GM12878 (cell line): ENCODE results near the gene ABHD15. TPM values are rescaled to one million over a fixed set of nuclear protein-coding genes. Genes with fewer than 3 reads are reported as not detected.

Experiments
- ATAC-seq: fragments of 200-7000 bp; cut with Tn5 transposase; 3 replicates; pipeline ENCODE4 v1.9.1; 2020; ENCODE audit warnings: mild to moderate bottlenecking, moderate library complexity
- BruUV-seq: library from RNA; stranded (reverse); fragments of 400-500 nt; replicated peaks from 2 replicates; lab custom pipeline; 2021; lab: Mats Ljungman, UMichigan
- CTCF ChIA-PET: fragments of 300-600 bp; sonication (Branson Sonifier 250); formaldehyde crosslinking; extraction: SDS; loops from one replicate; lab custom pipeline; 2021; ENCODE audit warnings: inconsistent platforms; lab: Yijun Ruan, JAX
- POLR2A ChIA-PET: fragments of 350-600 bp; formaldehyde crosslinking; extraction: SDS; loops from one replicate; lab custom pipeline; 2021; ENCODE audit warnings: inconsistent platforms; lab: Charles Lee
- RAD21 ChIA-PET: fragments of 300-600 bp; sonication (Branson Sonifier 250); formaldehyde crosslinking; loops from one replicate; lab custom pipeline; 2023; ENCODE audit warnings: antibody characterized with exemption; ENCODE audit not compliant: unreplicated experiment; lab: Charles Lee
- SMC1A ChIA-PET: fragments of 300-600 bp; sonication (Branson Sonifier 250); formaldehyde crosslinking; loops from one replicate; lab custom pipeline; 2023; ENCODE audit not compliant: unreplicated experiment, uncharacterized antibody; lab: Charles Lee
- DNase-seq: peaks from one replicate; pipeline ENCODE4 v3.0.0-alpha.2; 2011; ENCODE audit warnings: low read depth, low spot score
- FAIRE-seq: peaks from 3 replicates; lab custom pipeline; 2011; peaks lifted over from hg19 to GRCh38; lab: Jason Lieb, UNC
- H2AFZ ChIP-seq: 2 replicates; pipeline ENCODE4 v1.6.0; 2011; ENCODE audit warnings: low read depth, low read length, control low read depth; ENCODE audit not compliant: control insufficient read depth
- H3K27ac ChIP-seq: 2 replicates; pipeline ENCODE4 v1.5.1; 2011; ENCODE audit warnings: control low read depth; ENCODE audit not compliant: control insufficient read depth, insufficient read depth
- H3K27me3 ChIP-seq, 2 experiments: replicated peaks in 1 of 2; 2 replicates each; pipeline versions ENCODE4 v1.6.0 to v1.6.1; 2011; ENCODE audit warnings: low read length in 1 of 2; ENCODE audit not compliant: control insufficient read depth in 2 of 2, insufficient read depth in 2 of 2
- H3K36me3 ChIP-seq, 2 experiments: 2 replicates each; pipeline ENCODE4 v1.5.1; 2011; ENCODE audit warnings: low read length in 1 of 2; ENCODE audit not compliant: control insufficient read depth in 2 of 2, insufficient read depth in 2 of 2
- H3K4me1 ChIP-seq: 2 replicates; pipeline ENCODE4 v1.6.1; 2011; ENCODE audit warnings: mild to moderate bottlenecking, low read length, moderate library complexity, mixed read lengths; ENCODE audit not compliant: control insufficient read depth, insufficient read depth
- H3K4me2 ChIP-seq: 2 replicates; pipeline ENCODE4 v1.6.0; 2011; ENCODE audit warnings: control low read depth; ENCODE audit not compliant: control insufficient read depth, insufficient read depth
- H3K4me3 ChIP-seq: fragments of 200-600 bp; sonication (generic); 2 replicates; pipeline ENCODE4 v1.5.1; 2016
- H3K79me2 ChIP-seq: 2 replicates; pipeline ENCODE4 v1.6.0; 2011; ENCODE audit warnings: low read length; ENCODE audit not compliant: control insufficient read depth, insufficient read depth
- H3K9ac ChIP-seq: 2 replicates; pipeline ENCODE4 v1.8.0; 2011; ENCODE audit warnings: low read length, control low read depth, mixed read lengths; ENCODE audit not compliant: control insufficient read depth, insufficient read depth
- H3K9me3 ChIP-seq: replicated peaks from 3 replicates; pipeline ENCODE4 v1.5.1; 2011; ENCODE audit warnings: mild to moderate bottlenecking, low read length; ENCODE audit not compliant: control insufficient read depth, insufficient read depth
- H4K20me1 ChIP-seq: 2 replicates; pipeline ENCODE4 v1.6.0; 2011; ENCODE audit not compliant: control insufficient read depth, insufficient read depth
- BCL11A ChIP-seq: IDR thresholded peaks from 2 replicates; pipeline ENCODE4 v1.6.1; 2011; ENCODE audit warnings: low read depth, low read length
- EED ChIP-seq: sonication (generic); IDR thresholded peaks from 2 replicates; pipeline ENCODE4 v1.6.1; 2016; ENCODE audit warnings: antibody characterized with exemption, low read depth
- FOXM1 ChIP-seq: IDR thresholded peaks from 2 replicates; pipeline ENCODE4 v1.6.1; 2012; ENCODE audit warnings: low read depth, mild to moderate bottlenecking, inconsistent platforms, low read length, moderate library complexity
- POU2F2 ChIP-seq: IDR thresholded peaks from 3 replicates; pipeline ENCODE4 v1.6.1; 2011; ENCODE audit warnings: low read depth, mild to moderate bottlenecking, low read length, borderline replicate concordance
- PRDM15 ChIP-seq: fragments of 450-650 bp; formaldehyde crosslinking; IDR thresholded peaks from 2 replicates; pipeline ENCODE4 v1.4.0; 2020; ENCODE audit warnings: mild to moderate bottlenecking, moderate library complexity
- SKIL ChIP-seq: fragments of 450-650 bp; IDR thresholded peaks from 2 replicates; pipeline ENCODE4 v1.6.1; 2017; ENCODE audit warnings: mild to moderate bottlenecking, low read depth, inconsistent platforms; ENCODE audit not compliant: poor library complexity, severe bottlenecking
- TARDBP ChIP-seq: IDR thresholded peaks from 2 replicates; pipeline ENCODE4 v1.6.1; 2016; ENCODE audit warnings: borderline replicate concordance
- TCF7 ChIP-seq: IDR thresholded peaks from 2 replicates; pipeline ENCODE4 v1.6.1; 2014; ENCODE audit warnings: antibody characterized with exemption, borderline replicate concordance
- USF1 ChIP-seq: IDR thresholded peaks from 2 replicates; pipeline ENCODE4 v1.6.1; 2011; ENCODE audit warnings: borderline replicate concordance, low read depth, mild to moderate bottlenecking, moderate library complexity, mixed read lengths, low read length; ENCODE audit not compliant: insufficient read depth; ENCODE audit errors: extremely low read length
- ZNF207 ChIP-seq: fragments of 450-650 bp; IDR thresholded peaks from 2 replicates; pipeline ENCODE4 v1.6.1; 2014; ENCODE audit warnings: antibody characterized with exemption, mild to moderate bottlenecking, borderline replicate concordance
- ZNF592 ChIP-seq: fragments of 450-650 bp; IDR thresholded peaks from 2 replicates; pipeline ENCODE4 v1.6.1; 2017; ENCODE audit warnings: mild to moderate bottlenecking, moderate library complexity
- WGBS: methylation state at CpG from one replicate; pipeline ENCODE4 v1.1.6; 2016; ENCODE audit warnings: low lambda C conversion rate; ENCODE audit not compliant: insufficient replicate concordance, insufficient coverage; ENCODE audit errors: missing lambda C conversion rate; 5-methylcytosine and 5-hydroxymethylcytosine counted together
- in situ Hi-C: fragments of 300-500 bp; cut with MboI; formaldehyde crosslinking; loops from 9 replicates; pipeline ENCODE4 v1.14.3; 2018; ENCODE audit warnings: mixed read lengths
- intact Hi-C: fragments of 100-400 bp; cut with micrococcal nuclease; formaldehyde crosslinking; loops from one replicate; pipeline ENCODE4 v1.14.2; 2022; ENCODE audit not compliant: unreplicated experiment
- polyA plus RNA-seq, 11 experiments: library from polyadenylated mRNA; depleted of rRNA in 4 of 11; unstranded in 6 of 11; stranded (reverse) in 5 of 11; fragments of >200 nt; fragmentation: Nextera tagmentation in 4 of 11; fragmentation: Illumina TruSeq in 1 of 11; extraction: Ambion mirVana in 4 of 11; extraction: Trizol in 1 of 11; gene quantifications; 1 replicate in 1 of 11; 2 replicates in 10 of 11; pipeline versions ENCODE4 v1.2.1 to v1.2.3, GENCODE V29; 2011 to 2016; ENCODE audit warnings: inconsistent platforms in 2 of 11, missing spikeins in 2 of 11, low read depth in 1 of 11
- total RNA-seq, 4 experiments: library from RNA; depleted of rRNA in 3 of 4; stranded (reverse); fragments of >200 nt in 3 of 4; fragmentation: Illumina TruSeq in 1 of 4; extraction: Trizol in 1 of 4; gene quantifications; 2 replicates each; pipeline versions ENCODE4 v1.2.1 to v1.2.3, GENCODE V29; 2013 to 2021

ABHD15 gene
- total and polyA plus RNA-seq, 10 of the 15 experiments (the other 5 are each of a cell fraction or from before 2014, with no cell fraction given): 2.1 to 9.2 (median 4.9) TPM

- ChIA-PET POLR2A (interaction anchor here (1.0 kb wide), 1 partner anchor 14 kb away, joined by 4 read pairs; no protein-coding TSS in a partner anchor), SMC1A (no interaction called here), RAD21 (interaction anchor here (1.0 kb wide), 1 partner anchor 205 kb away, joined by 3 read pairs; no protein-coding TSS in a partner anchor), CTCF (interaction anchor here (0.8 to 1.1 kb wide), 4 partner anchors 17 to 43 kb away, joined by 3 read pairs; no protein-coding TSS in a partner anchor)
- Histone ChIP-seq H3K79me2 (no peaks in the 10 kb centered on the region), H3K4me2 (no peak overlapping the region), H3K9ac (no peak overlapping the region), H3K9me3 (no peaks in the 10 kb centered on the region), H3K4me3 (no peak overlapping the region), H3K36me3 (peaks cover 2 to 19% of the 10 kb centered on the region in 2 experiments; a peak in 2 of 4 replicates), H4K20me1 (no peaks in the 10 kb centered on the region), H3K4me1 (0 out of 2 replicates have a peak, but pooled peaks cover 4% of the 10 kb centered on the region), H2AFZ (no peak overlapping the region), H3K27me3 (no peaks in the 10 kb centered on the region), H3K27ac (no peak overlapping the region)
- DNase-seq (no peak), ATAC-seq (no peak), FAIRE-seq (no peak)
- in situ Hi-C loops: no loop called here
- intact Hi-C loops: no loop called here
- TSS peak; percentile 59 for BruUV-seq
- 88% methylated on average over 17 of the region's 17 CpGs for WGBS
- no peak for TF ChIP-seq POU2F2
- TF ChIP-seq SKIL: no peak
- TF ChIP-seq FOXM1: no peak
- no peak for TF ChIP-seq BCL11A
- TF ChIP-seq TARDBP: no peak
- TF ChIP-seq EED: no peak
- TF ChIP-seq ZNF207: no peak
- no peak for TF ChIP-seq PRDM15 (CRISPR knock-in tag)
- no peak for TF ChIP-seq TCF7
- TF ChIP-seq USF1: no peak
- no peak for TF ChIP-seq ZNF592
These were observed 8.1 kb upstream of the ABHD15 start for GRCh38 chr17:29574732-29575510.
